Renal cortical epithelial cell (primary cell): ENCODE measurements around the gene FREY1. TPM values are rescaled to one million over a fixed set of nuclear protein-coding genes. Genes with fewer than 3 reads are reported as not detected.
A peak's percentile ranks its signal among the peaks of the same experiment; 100 is the strongest.

Experiments used
- DNase-seq: peaks from one replicate; pipeline ENCODE4 v3.0.0-alpha.2; 2011; ENCODE audit warnings: low read depth
- total RNA-seq: library from RNA; depleted of rRNA; stranded (reverse); fragments of >200 nt; gene quantifications from 2 replicates; pipeline ENCODE4 v1.2.3, GENCODE V29; 2014

Gene FREY1
- total RNA-seq, 1 donor from 2014 or later = 0.70 TPM

- no peak for DNase-seq
Observed at GRCh38 chr11:45894555-45895247, 12.4 kb downstream of the FREY1 start.

DNA sequence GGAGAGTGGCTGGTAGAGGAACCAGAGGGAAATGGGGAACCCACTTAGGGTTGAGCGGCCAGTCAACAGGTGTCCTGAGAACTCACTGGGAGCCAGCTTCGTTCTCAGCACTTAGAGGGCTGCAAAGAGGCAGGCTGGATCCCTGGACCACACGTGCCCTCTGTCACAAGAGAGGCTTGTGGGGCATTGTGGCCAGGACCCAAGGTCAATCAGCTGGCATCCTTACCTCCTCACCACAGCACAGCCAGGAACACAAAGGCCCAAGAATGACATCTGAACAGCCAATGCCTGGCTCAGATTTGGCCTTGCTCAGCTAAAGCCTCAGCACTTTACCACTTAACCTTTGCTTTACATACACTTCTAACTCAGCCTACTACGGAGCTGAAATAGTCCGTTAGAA lies 14.2 kb downstream of the FREY1 start:
- DNase-seq = no peak

GRCh38 chr11:45890886-45891550 lies 16.1 kb downstream of the FREY1 start:
- DNase-seq = no peak

GRCh38 chr11:45889966-45890365 lies 17.1 kb downstream of the FREY1 start:
- no peak for DNase-seq

- DNase-seq = no peak
Observed at GRCh38 chr11:45889555-45889954, 17.5 kb downstream of the FREY1 start.

GRCh38 chr11:45887587-45887986 lies 19.5 kb downstream of the FREY1 start:
- no peak for DNase-seq

- DNase-seq = no peak
Observed at GRCh38 chr11:45886816-45887520, 20.1 kb downstream of the FREY1 start.

DNA sequence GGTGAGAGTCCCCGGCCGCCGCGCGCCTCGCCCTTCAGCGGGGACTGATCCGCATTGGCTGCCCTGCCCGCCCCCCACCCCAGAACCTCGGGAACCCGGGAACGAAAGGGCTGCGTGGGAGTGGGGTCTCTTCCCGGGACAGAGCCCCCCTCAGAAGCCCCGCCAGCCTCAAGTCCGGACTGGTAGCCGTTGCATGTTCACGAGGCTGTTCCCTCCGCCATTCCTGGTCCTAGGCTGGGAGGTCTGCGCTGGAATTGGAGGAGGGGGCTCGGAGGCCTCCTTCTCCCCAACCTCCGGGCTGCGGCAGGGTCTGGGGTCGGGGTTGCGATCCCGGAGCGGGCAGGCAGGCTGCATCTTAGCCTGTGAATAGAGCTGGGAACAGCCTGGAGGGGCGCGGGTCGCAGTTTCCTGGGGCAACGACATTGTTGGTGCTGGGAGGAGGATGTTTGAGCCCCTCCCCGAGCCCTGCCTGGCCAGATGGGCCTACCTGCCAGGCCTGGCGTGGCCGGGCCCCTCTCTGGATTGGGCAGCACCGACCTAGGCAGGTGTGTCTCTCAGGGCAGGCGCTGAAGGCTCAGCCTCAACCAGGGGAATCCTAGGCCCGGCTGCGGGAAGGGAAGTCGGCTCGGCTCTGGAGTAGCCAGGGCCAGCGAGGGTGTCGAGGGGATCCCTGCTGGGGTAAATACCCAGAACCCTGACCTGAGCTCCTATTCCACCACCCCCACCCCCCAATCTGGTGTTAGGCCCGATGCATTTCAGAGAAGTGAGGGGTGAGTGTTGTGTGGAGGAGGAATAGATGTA lies 20.9 kb downstream of the FREY1 start:
- DNase-seq = no peak

GRCh38 chr11:45885274-45885920 lies 21.7 kb downstream of the FREY1 start, which contains the start of gene MAPK8IP1:
MAPK8IP1 (plus strand) TSS chr11:45885651; CDS start chr11:45885821, 170 bp downstream.
- DNase-seq = no peak

DNA sequence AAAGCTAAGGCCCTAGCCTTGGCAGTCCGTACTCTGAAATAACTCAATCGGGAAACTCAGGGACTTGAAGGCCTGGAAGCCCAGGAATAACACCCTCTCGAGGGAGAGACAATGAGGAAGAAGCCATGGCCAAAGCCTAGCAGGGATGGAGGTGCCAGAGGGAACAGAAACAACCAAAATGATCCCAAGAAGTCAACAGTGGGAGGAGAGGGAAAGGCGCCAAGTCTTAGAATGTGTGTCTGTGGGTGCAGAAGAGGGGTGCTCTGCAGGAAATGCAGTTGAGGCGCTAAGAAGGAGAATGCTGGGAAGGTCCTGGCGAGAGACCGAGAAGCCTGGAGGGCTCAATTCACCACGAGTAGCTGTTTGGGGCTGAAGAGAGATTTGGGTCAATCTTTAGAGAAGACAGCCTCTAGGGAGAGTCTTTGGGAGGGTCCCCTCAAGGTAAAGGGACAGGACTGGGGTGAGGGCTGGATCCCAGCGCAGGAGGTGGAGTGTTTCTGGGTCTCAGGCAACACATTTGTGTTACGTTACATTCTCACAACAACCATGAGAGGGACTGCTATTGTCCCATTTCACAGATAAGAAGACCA lies 22.4 kb downstream of the FREY1 start:
- no peak for DNase-seq

DNA sequence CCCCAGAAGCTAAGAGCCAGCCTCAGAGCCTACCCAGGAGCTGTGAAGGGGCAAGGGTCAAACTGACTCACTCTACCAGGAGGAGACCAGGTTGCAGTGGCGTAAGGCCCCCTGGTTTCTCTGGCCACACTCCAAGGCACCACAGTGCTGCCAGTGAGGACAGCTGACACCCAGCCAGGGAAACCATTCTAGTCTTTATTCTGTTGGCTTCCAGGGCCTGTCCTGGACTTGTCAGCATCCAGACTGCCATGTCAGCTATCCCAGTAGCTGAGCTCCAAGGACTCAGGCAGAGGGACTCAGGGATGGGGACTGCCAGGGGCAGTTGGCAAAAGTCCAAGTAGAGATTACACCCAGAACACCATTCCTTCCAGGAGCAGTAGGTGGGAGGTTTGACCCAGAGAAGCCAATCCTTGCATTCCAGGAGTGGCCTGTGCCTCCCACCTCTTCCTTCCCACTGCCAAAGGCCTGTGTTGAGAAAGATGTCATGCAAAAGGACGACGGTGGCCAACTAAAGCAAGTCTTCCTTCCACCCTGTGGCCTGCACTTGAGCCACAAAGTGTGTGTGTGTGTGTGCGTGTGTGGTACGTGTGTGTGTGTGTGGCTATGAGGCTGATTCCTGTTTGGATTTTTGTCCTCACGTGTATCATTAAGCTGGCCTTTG lies 25.2 kb downstream of the FREY1 start:
- peak; percentile 63 for DNase-seq

DNA sequence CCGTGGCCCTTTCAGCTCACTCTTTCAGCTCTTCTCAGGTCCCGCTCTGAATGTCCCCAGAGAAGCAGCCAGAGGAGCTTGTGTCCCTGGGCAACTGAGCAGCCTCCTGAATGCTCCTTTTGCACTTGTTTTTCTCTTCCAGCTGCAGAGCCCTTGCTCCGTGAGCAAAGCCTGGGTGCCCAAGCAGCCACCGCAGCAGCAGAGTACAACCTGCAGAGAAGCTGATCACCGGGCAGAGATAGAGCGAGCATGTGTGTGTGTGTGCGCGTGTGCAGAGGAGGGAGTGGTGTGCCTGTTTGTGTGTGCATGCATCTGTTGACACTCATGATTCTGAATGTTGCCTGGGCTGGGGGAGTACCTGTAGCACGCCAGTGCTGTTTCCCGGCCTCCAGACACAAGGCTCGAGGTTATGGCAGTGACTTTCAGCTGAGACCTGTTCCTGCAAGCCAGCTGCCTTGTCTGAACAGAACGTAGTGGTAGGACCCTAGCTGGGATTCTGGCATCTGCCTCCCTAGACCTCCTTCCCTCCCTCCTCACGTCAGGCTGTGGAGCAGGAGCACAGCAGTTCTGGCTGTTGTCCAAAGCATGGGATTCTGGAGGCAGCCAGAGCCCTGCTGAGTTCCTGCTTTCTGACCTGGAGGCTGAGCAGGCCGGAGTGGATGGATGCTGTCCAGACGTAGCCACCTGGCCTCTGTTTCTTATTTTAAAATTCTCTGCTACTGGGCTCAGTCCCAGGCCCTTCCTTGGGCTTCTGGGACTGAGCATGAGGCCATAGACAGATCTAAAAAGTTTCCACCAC lies 26.1 kb downstream of the FREY1 start:
- no peak for DNase-seq

- peak; percentile 28 for DNase-seq
Observed at GRCh38 chr11:45879803-45880686, 27.0 kb downstream of the FREY1 start.

GRCh38 chr11:45877845-45878244 lies 29.2 kb downstream of the FREY1 start:
- DNase-seq = no peak

- no peak for DNase-seq
Observed at GRCh38 chr11:45877221-45877620, 29.9 kb downstream of the FREY1 start.

DNA sequence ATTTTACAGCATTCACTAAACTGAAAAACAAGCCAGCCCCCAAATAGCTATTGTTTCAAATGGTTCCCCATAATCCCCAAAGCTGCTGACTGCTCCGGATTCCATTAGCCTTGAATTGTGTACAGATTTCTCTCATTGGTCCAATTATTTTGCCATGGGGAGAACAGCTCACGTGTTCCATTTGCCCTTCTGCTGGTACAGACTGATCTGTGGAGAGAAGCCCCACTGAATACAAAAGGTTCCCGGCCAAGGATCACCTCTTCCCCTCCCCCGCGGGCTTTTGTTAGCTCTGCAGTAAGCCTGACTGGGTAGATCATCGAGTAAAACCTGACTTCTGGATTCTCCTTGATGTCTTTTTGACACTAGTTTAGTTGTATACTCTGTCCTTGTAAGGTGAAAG lies 30.7 kb downstream of the FREY1 start:
- no peak for DNase-seq

- peak; percentile 27 for DNase-seq
Observed at GRCh38 chr11:45872651-45873356, 34.3 kb downstream of the FREY1 start.

DNA sequence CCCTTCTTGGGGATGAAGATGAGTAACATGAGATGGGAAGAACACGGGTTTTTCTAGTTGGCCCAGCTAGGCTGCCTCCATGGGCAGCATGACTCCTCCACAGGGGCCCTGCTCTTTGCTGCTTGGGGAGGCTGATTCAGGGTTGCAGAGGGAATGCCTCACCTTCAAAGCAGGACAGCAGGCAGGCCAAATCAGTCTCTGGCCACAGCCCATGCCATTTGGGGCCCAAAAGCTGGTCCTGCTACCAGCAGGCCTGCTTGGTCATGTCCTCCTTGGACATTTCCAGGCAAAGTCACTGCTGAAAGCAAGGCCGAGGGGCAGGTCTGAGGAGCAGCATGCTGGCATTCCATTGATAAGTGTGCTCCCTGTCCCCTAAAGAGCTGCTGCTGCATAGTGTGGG lies 35.4 kb downstream of the FREY1 start:
- DNase-seq = no peak
